Left lung (tissue), 10 donors: ENCODE results near the gene IGFLR1. TPM values are rescaled to one million over a fixed set of nuclear protein-coding genes. Genes with fewer than 3 reads are reported as not detected.

Source experiments
- ATAC-seq: fragments of 200-7000 bp; cut with Tn5 transposase; one replicate; pipeline ENCODE4 v1.9.1; 2020; ENCODE audit warnings: moderate library complexity
- DNase-seq, 4 donors: peaks; one replicate each; pipeline ENCODE4 v3.0.0-alpha.2; 2013 to 2020
- H3K27ac ChIP-seq, 2 donors: fragments of 200-600 bp; sonication (generic) in 1 of 2; one replicate each; pipeline versions ENCODE4 v1.5.0 to v1.8.0; 2020 to 2021
- H3K27me3 ChIP-seq, 2 donors: fragments of 200-600 bp; sonication (generic) in 1 of 2; one replicate each; pipeline versions ENCODE4 v1.5.0 to v1.8.0; 2020 to 2021
- H3K36me3 ChIP-seq, 2 donors: fragments of 200-600 bp; sonication (generic) in 1 of 2; one replicate each; pipeline versions ENCODE4 v1.5.0 to v1.8.0; 2020 to 2021
- H3K4me1 ChIP-seq, 2 donors: fragments of 200-600 bp; one replicate each; pipeline ENCODE4 v1.8.0; 2021
- H3K4me3 ChIP-seq, 2 donors: fragments of 200-600 bp; sonication (generic) in 1 of 2; one replicate each; pipeline versions ENCODE4 v1.5.0 to v1.8.0; 2020 to 2021; ENCODE audit warnings: mild to moderate bottlenecking in 1 of 2
- H3K9me3 ChIP-seq, 2 donors: fragments of 200-600 bp; sonication (generic) in 1 of 2; one replicate each; pipeline versions ENCODE4 v1.5.0 to v1.8.0; 2020 to 2021
- intact Hi-C, 2 donors: fragments of 100-400 bp; cut with DNase I; formaldehyde crosslinking; loops; one replicate each; pipeline versions ENCODE4 v1.11.2 to v1.14.2; 2022
- polyA plus RNA-seq, 6 donors: library from polyadenylated mRNA; unstranded; fragments of 120-200 nt; gene quantifications; one replicate each; pipeline ENCODE4 v1.2.1, GENCODE V29; 2013; ENCODE audit not compliant: insufficient read length in 6 of 6
- total RNA-seq, 2 donors: library from RNA; stranded (reverse); fragmentation: NEBNext Ultra II Directional; extraction: Animal tissue kit (Norgen Biotek cat#: 25700); gene quantifications; one replicate each; pipeline ENCODE4 v1.2.1, GENCODE V29; 2021
- TF ChIP-seq, protein P1 (sequence below), 2 donors: fragments of 200-600 bp; sonication (generic) in 1 of 2; IDR thresholded peaks; one replicate each; pipeline versions ENCODE4 v1.5.0 to v1.8.0; 2021; ENCODE audit warnings: antibody characterized with exemption in 2 of 2
- donor health status: DM: no; HTN: yes; CAD: no.
- donor health status: DM: no; HTN: no; CAD: no.

The IGFLR1 gene
- total and polyA plus RNA-seq, 8 donors, result 2.0 to 25.8 (median 5.6) TPM

DNA sequence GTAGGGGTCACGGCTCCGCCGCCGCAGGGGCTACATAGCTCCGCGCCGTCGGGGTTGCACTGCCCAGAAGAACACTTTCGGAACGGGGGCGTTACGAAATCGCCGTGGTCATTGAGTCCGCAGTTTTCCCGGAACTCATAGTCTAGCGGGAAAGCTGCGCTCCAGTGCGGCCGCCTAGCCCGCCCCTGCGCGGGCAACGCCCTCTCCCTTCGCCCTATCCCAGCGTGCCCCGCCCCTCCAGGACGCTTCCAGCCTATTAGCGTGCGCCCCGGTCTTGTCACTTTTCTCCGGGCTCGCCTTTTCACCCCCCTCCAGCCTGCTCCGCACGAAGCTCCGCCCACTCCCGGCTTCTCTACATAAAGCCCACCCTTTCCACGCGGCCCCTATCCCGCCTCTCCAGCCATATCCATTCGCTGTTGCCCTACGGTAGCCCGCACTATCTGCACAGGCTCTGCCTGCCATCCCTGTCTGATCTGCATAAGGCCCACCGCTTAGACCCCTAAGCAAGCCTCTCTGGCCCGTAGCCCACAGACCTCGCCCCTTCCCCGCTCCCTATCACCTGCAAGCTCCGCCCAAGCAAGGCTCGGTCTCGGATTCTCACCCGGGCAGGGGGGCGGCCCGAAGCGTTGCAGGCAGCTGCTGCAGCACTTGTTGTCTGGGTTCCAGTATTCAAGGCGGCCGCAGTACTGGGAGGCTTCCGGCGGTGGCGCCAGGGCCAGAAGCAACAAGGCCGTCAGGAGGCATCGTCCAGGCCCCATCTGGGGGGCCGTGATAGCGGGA is 1.6 kb downstream of the IGFLR1 start:
- H3K27ac ChIP-seq, result peak overlapping the region; percentile 76 to 94
- H3K4me3 ChIP-seq, result peak overlapping the region; percentile 63 to 67
- DNase-seq (peak; percentile 96 to 99 (median 98)), ATAC-seq (peak; percentile 86)
- TF ChIP-seq, protein P1, sequence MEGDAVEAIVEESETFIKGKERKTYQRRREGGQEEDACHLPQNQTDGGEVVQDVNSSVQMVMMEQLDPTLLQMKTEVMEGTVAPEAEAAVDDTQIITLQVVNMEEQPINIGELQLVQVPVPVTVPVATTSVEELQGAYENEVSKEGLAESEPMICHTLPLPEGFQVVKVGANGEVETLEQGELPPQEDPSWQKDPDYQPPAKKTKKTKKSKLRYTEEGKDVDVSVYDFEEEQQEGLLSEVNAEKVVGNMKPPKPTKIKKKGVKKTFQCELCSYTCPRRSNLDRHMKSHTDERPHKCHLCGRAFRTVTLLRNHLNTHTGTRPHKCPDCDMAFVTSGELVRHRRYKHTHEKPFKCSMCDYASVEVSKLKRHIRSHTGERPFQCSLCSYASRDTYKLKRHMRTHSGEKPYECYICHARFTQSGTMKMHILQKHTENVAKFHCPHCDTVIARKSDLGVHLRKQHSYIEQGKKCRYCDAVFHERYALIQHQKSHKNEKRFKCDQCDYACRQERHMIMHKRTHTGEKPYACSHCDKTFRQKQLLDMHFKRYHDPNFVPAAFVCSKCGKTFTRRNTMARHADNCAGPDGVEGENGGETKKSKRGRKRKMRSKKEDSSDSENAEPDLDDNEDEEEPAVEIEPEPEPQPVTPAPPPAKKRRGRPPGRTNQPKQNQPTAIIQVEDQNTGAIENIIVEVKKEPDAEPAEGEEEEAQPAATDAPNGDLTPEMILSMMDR (IDR thresholded peaks at IDR 0.05), result no peak
- intact Hi-C loops, result no loop called here
- H3K36me3 ChIP-seq, result peaks cover 0 to 38% of the 10 kb centered on the region in 2 donors
- H3K27me3 ChIP-seq, result no peaks in the 10 kb centered on the region
- H3K9me3 ChIP-seq, result no peaks in the 10 kb centered on the region
- peaks cover 7 to 55% of the 10 kb centered on the region in 2 donors for H3K4me1 ChIP-seq

DNA sequence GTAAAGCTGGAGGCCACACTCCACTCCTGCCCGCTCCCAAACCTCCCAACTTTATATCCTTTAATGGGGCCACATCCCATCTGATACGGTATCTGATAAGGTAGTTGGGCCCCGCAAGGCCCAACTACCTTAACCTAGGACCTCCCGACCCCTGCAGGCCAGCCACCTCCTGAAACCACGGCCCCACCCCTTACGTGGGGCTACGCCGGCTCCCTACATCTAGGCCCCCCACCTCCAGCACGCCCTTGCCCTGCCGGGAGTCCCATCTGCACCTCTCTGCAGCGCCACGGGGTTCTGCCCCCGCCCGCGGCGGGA is 2.2 kb downstream of the IGFLR1 start:
- H3K4me3 ChIP-seq, result peak overlapping the region; percentile 63 to 67
- peaks cover 7 to 55% of the 10 kb centered on the region in 2 donors for H3K4me1 ChIP-seq
- peaks cover 0 to 44% of the 10 kb centered on the region in 2 donors for H3K36me3 ChIP-seq
- H3K9me3 ChIP-seq, result no peaks in the 10 kb centered on the region
- no peaks in the 10 kb centered on the region for H3K27me3 ChIP-seq
- ATAC-seq (no peak), DNase-seq (no peak)
- TF ChIP-seq, protein P1 (IDR thresholded peaks at IDR 0.05), result no peak
- intact Hi-C loops, result no loop called here
- peak overlapping the region; percentile 76 to 94 for H3K27ac ChIP-seq

DNA sequence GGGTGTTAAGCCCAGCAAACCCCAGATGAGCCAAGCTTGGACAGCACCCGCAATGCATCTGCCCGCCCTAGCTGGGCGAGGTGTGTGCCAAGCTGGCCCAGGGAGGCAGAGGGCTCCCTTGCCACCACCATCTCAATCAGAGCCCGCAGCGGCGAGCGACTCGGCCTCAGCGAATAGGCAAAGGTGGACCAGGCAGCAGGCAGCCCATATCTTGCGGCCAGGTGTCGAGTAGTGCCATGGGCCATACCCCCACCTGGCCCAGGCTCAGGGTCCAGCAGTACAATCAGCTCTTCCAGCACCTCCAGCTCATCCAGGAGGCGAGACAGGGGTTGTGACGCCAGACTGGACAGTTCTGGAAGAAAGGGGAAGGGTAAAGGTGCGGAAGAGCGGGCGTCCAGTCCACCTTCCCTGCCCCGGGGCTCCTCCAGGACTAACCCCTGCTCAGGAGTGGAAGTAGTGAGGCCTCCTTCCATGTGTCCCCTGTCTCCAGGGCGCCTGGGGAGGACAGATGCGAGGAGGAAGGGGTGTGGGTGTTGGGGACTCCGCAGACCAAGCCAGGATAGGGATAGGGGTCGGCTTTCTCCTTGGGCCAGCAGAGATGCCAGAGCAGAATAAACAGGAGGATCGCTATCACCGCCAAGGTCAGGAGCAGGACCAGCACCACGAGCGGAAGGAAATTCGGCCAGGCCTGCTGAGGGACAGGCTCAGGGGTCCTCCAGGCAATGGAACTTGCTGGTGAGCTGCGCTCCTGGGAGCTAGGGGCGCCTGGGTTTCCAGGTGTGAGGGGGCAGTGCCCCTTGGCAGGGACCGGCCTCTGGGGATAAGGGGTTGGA is 2.8 kb downstream of the IGFLR1 start:
- H3K27ac ChIP-seq, result peak overlapping the region; percentile 76 to 94
- TF ChIP-seq, protein P1 (IDR thresholded peaks at IDR 0.05), result no peak
- peaks cover 0 to 49% of the 10 kb centered on the region in 2 donors for H3K36me3 ChIP-seq
- no peaks in the 10 kb centered on the region for H3K27me3 ChIP-seq
- ATAC-seq (no peak), DNase-seq (peak in 1 of 4 donors; percentile 80)
- H3K4me1 ChIP-seq, result peaks cover 6 to 54% of the 10 kb centered on the region in 2 donors
- peak overlapping the region; percentile 63 to 67 for H3K4me3 ChIP-seq
- H3K9me3 ChIP-seq, result no peaks in the 10 kb centered on the region
- intact Hi-C loops, result no loop called here

DNA sequence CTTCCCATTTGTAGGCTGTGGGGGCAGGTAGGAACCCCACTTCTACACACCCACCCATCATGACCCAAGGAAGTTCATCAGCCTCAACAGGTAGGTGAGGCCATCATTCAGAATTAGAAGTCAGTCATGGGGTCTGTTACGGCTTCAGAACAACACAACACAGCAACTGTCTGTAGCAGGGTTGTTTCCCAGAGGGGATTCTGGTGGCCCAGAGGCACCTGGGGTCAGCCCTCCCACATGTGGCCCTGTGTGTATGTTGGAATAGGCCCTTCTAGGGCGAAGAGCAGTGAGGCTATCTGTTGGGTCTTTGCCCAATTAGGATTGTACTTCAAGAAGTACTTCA is 3.4 kb downstream of the IGFLR1 start:
- DNase-seq (no peak), ATAC-seq (no peak)
- Histone ChIP-seq H3K9me3 (no peaks in the 10 kb centered on the region), H3K27me3 (no peaks in the 10 kb centered on the region), H3K36me3 (peaks cover 0 to 56% of the 10 kb centered on the region in 2 donors), H3K27ac (peak overlapping the region in 1 of 2 donors; percentile 94), H3K4me1 (peaks cover 3 to 47% of the 10 kb centered on the region in 2 donors), H3K4me3 (no peak overlapping the region)
- TF ChIP-seq, protein P1 (IDR thresholded peaks at IDR 0.05), result no peak
- intact Hi-C loops, result no loop called here
